ENCODE data around the gene CFAP45. TPM values are rescaled to one million over a fixed set of nuclear protein-coding genes. Genes with fewer than 3 reads are reported as not detected.

Gene CFAP45
- total and polyA plus RNA-seq, 2 experiments from 2014 or later = 0.36 TPM; not detected in 1

GRCh38 chr1:159869607-159870006, 30.4 kb downstream of the CFAP45 start (continued):
- no peak for TF ChIP-seq EZH2 (IDR thresholded peaks at IDR 0.05; ENCODE audit: low read depth, unreplicated experiment)

GRCh38 chr1:159869173-159869572, 30.8 kb downstream of the CFAP45 start:
- H3K4me1 Mint-ChIP-seq = peaks cover 7% of the 10 kb centered on the region
- H2AFZ ChIP-seq = no peak overlapping the region
- no peaks in the 10 kb centered on the region for H3K9me2 ChIP-seq (ENCODE audit: insufficient read depth)
- H3K79me2 ChIP-seq (replicated peaks; ENCODE audit: insufficient read depth) = no peaks in the 10 kb centered on the region
- no peak overlapping the region for H3K4me3 ChIP-seq
- no peaks in the 10 kb centered on the region for H3K9me3 Mint-ChIP-seq
- no peaks in the 10 kb centered on the region; the same call in 1 of the 2 replicates for H3K36me3 ChIP-seq (ENCODE audit: insufficient read depth)
- no peak; the same call in 2 of the 3 replicates for ATAC-seq
- H3K4me3 Mint-ChIP-seq = no peak overlapping the region
- no peaks in the 10 kb centered on the region for H3K27me3 ChIP-seq (ENCODE audit: insufficient read depth)
- no peaks in the 10 kb centered on the region for H3K36me3 Mint-ChIP-seq (ENCODE audit: low read depth)
- peak overlapping the region; percentile 41; the same call in 1 of the 2 replicates for H3K27ac Mint-ChIP-seq
- H3K4me2 ChIP-seq = no peak overlapping the region
- TF ChIP-seq STAT1 (IDR thresholded peaks at IDR 0.05; ENCODE audit: unreplicated experiment) (no peak), JUNB (IDR thresholded peaks at IDR 0.05; ENCODE audit: unreplicated experiment) (no peak), CREB1 (CRISPR knock-in tag; IDR thresholded peaks at IDR 0.05; ENCODE audit: low read depth) (no peak), NANOG (IDR thresholded peaks at IDR 0.05; ENCODE audit: borderline replicate concordance) (no peak), EZH2 (IDR thresholded peaks at IDR 0.05; ENCODE audit: low read depth, unreplicated experiment) (no peak), REST (IDR thresholded peaks at IDR 0.05; ENCODE audit: unreplicated experiment) (no peak), ETS1 (IDR thresholded peaks at IDR 0.05) (no peak), ZNF331 (CRISPR knock-in tag; IDR thresholded peaks at IDR 0.05; ENCODE audit: low read depth) (no peak)
- peaks cover 5% of the 10 kb centered on the region for H3K27me3 Mint-ChIP-seq (ENCODE audit: insufficient read depth, low read depth, poor library complexity)
- H4K20me1 ChIP-seq (replicated peaks; ENCODE audit: insufficient read depth) = no peaks in the 10 kb centered on the region
- H3K4me1 ChIP-seq (ENCODE audit: insufficient read depth) = no peaks in the 10 kb centered on the region
- DNase-seq (ENCODE audit: low spot score) = no peak
- H3K27ac ChIP-seq (ENCODE audit: low read depth) = no peak overlapping the region
- no peaks in the 10 kb centered on the region for H3F3A ChIP-seq (replicated peaks; ENCODE audit: low read depth)

- Mint-ChIP-seq H3K36me3 (ENCODE audit: low read depth) (no peaks in the 10 kb centered on the region), H3K9me3 (no peaks in the 10 kb centered on the region), H3K27ac (peak overlapping the region; percentile 41; the same call in 1 of the 2 replicates), H3K27me3 (ENCODE audit: insufficient read depth, low read depth, poor library complexity) (peaks cover 2% of the 10 kb centered on the region), H3K4me1 (peaks cover 7% of the 10 kb centered on the region), H3K4me3 (no peak overlapping the region)
- Histone ChIP-seq H3K4me2 (no peak overlapping the region), H3K27ac (ENCODE audit: low read depth) (no peak overlapping the region), H2AFZ (no peak overlapping the region), H3K4me1 (ENCODE audit: insufficient read depth) (no peaks in the 10 kb centered on the region), H3K9me2 (ENCODE audit: insufficient read depth) (no peaks in the 10 kb centered on the region), H3K27me3 (ENCODE audit: insufficient read depth) (no peaks in the 10 kb centered on the region), H3F3A (replicated peaks; ENCODE audit: low read depth) (no peaks in the 10 kb centered on the region), H3K36me3 (ENCODE audit: insufficient read depth) (no peaks in the 10 kb centered on the region; the same call in 1 of the 2 replicates), H3K4me3 (no peak overlapping the region), H4K20me1 (replicated peaks; ENCODE audit: insufficient read depth) (no peaks in the 10 kb centered on the region), H3K79me2 (replicated peaks; ENCODE audit: insufficient read depth) (no peaks in the 10 kb centered on the region)
- no peak for ATAC-seq
- no peak for DNase-seq (ENCODE audit: low spot score)
- TF ChIP-seq ZNF331 (CRISPR knock-in tag; IDR thresholded peaks at IDR 0.05; ENCODE audit: low read depth) (no peak), STAT1 (IDR thresholded peaks at IDR 0.05; ENCODE audit: unreplicated experiment) (no peak), ETS1 (IDR thresholded peaks at IDR 0.05) (no peak), EZH2phosphoT487 (IDR thresholded peaks at IDR 0.05; ENCODE audit: unreplicated experiment) (no peak), ZNF114 (CRISPR knock-in tag; IDR thresholded peaks at IDR 0.05) (no peak), CTCF (conservative IDR thresholded peaks at IDR 0.05; ENCODE audit: low read depth in 2 of 2) (no peak), JUNB (IDR thresholded peaks at IDR 0.05; ENCODE audit: unreplicated experiment) (no peak), EZH2 (IDR thresholded peaks at IDR 0.05; ENCODE audit: low read depth, unreplicated experiment) (no peak)
These were observed 31.2 kb downstream of the CFAP45 start for GRCh38 chr1:159868766-159869165.

Data from GM23338 (cell line).